Fibroblast of lung (primary cell): ENCODE data around the gene BCAN. TPM values are rescaled to one million over a fixed set of nuclear protein-coding genes. Genes with fewer than 3 reads are reported as not detected.
A peak's percentile ranks its signal among the peaks of the same experiment; 100 is the strongest.

Experiments used
- DNase-seq, 2 donors: peaks; one replicate each; pipeline versions ENCODE4 v3.0.0 to v3.0.0-alpha.2; 2010; ENCODE audit warnings: low read depth in 2 of 2
- H2AFZ ChIP-seq: 2 replicates; pipeline ENCODE4 v1.5.1; 2012; ENCODE audit warnings: low read length, control low read depth, inconsistent platforms
- H3K27ac ChIP-seq: 2 replicates; pipeline ENCODE4 v1.5.1; 2011; ENCODE audit warnings: low read length, control low read depth; ENCODE audit not compliant: insufficient read depth
- H3K27me3 ChIP-seq: 2 replicates; pipeline ENCODE4 v1.5.1; 2011; ENCODE audit warnings: mild to moderate bottlenecking, low read length; ENCODE audit not compliant: control insufficient read depth, insufficient read depth
- H3K36me3 ChIP-seq: 2 replicates; pipeline ENCODE4 v1.5.1; 2011; ENCODE audit warnings: low read length; ENCODE audit not compliant: control insufficient read depth, insufficient read depth
- H3K4me1 ChIP-seq: 2 replicates; pipeline ENCODE4 v1.5.1; 2011; ENCODE audit warnings: low read length; ENCODE audit not compliant: control insufficient read depth, insufficient read depth; ENCODE audit errors: extremely low read depth
- H3K4me2 ChIP-seq: 2 replicates; pipeline ENCODE4 v1.5.1; 2011; ENCODE audit warnings: low read length, control low read depth; ENCODE audit not compliant: insufficient read depth; ENCODE audit errors: extremely low read depth
- H3K4me3 ChIP-seq, 4 experiments: fragments of 200-600 bp in 1 of 4; sonication (generic) in 1 of 4; replicated peaks in 1 of 4; 2 replicates each; pipeline ENCODE4 v1.5.1; 2011 to 2016; ENCODE audit warnings: low read length in 4 of 4, low read depth in 3 of 4, mild to moderate bottlenecking in 3 of 4, control low read depth in 2 of 4, inconsistent platforms in 1 of 4, mixed read lengths in 1 of 4; ENCODE audit not compliant: insufficient read depth in 1 of 4; ENCODE audit errors: control extremely low read depth in 1 of 4
- H3K79me2 ChIP-seq: 2 replicates; pipeline ENCODE4 v1.5.1; 2012; ENCODE audit warnings: mild to moderate bottlenecking, low read length, inconsistent platforms; ENCODE audit not compliant: control insufficient read depth, insufficient read depth
- H3K9ac ChIP-seq: 2 replicates; pipeline ENCODE4 v1.5.1; 2011; ENCODE audit warnings: mild to moderate bottlenecking, low read length, control low read depth; ENCODE audit not compliant: insufficient read depth
- H3K9me3 ChIP-seq: 2 replicates; pipeline ENCODE4 v1.5.1; 2012; ENCODE audit warnings: low read depth, low read length; ENCODE audit not compliant: control insufficient read depth, insufficient read depth
- H4K20me1 ChIP-seq: 2 replicates; pipeline ENCODE4 v1.5.1; 2011; ENCODE audit warnings: low read length; ENCODE audit not compliant: control insufficient read depth, insufficient read depth; ENCODE audit errors: extremely low read depth
- CTCF ChIP-seq, 2 donors: IDR thresholded peaks in 1 of 2; conservative IDR thresholded peaks in 1 of 2; 1 replicate in 1 of 2; 2 replicates in 1 of 2; pipeline ENCODE4 v1.5.1; 2011 to 2012; ENCODE audit warnings: low read length in 2 of 2, control low read depth in 1 of 2, inconsistent platforms in 1 of 2, low read depth in 1 of 2, mild to moderate bottlenecking in 1 of 2
- EZH2 ChIP-seq: IDR thresholded peaks from 2 replicates; pipeline ENCODE4 v1.5.1; 2012; ENCODE audit warnings: low read length, control low read depth, mild to moderate bottlenecking; ENCODE audit errors: missing control alignments
- polyA plus RNA-seq, 2 donors: library from polyadenylated mRNA; depleted of rRNA in 1 of 2; stranded (reverse) in 1 of 2; unstranded in 1 of 2; fragments of >200 nt; gene quantifications; 2 replicates each; pipeline ENCODE4 v1.2.1, GENCODE V29; 2011 to 2012; ENCODE audit warnings: missing spikeins in 1 of 2
- total RNA-seq: library from RNA; depleted of rRNA; stranded (reverse); fragments of >200 nt; gene quantifications from 2 replicates; pipeline ENCODE4 v1.2.1, GENCODE V29; 2014

Gene BCAN
- total and polyA plus RNA-seq, 2 donors (not counting 1 experiment from before 2014, with no cell fraction given): 0.03 TPM; not detected in 1

DNA sequence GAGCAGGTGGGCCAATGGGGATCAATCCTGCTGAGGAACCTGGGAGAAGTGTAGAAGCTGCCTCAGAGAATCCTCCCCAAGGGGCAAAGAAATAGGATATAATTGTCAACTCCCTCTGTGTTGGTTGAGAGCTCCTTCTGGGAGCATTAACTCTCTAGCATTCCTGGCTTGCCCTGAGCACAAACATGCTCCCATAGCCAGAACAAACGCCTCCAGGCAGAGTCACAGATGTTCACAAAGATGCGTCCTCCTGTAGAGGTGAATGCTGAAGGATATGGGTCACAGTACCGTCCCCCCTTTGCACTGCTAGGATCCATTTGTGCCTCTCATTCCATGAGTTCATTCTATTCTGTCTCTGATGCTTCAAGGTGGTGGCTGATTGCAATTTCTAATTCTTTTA, 9.6 kb upstream of the BCAN start:
- H4K20me1 ChIP-seq: peaks cover 2% of the 10 kb centered on the region
- no peak for TF ChIP-seq EZH2
- TF ChIP-seq CTCF (conservative IDR thresholded peaks at IDR 0.05 in 1 of 2, IDR thresholded peaks at IDR 0.05 in 1 of 2; ENCODE audit: low read depth in 1 of 2, low read length in 2 of 2): no peak
- no peak overlapping the region for H2AFZ ChIP-seq
- no peaks in the 10 kb centered on the region for H3K9me3 ChIP-seq
- no peak overlapping the region for H3K27ac ChIP-seq
- H3K4me1 ChIP-seq: no peaks in the 10 kb centered on the region
- H3K79me2 ChIP-seq: no peaks in the 10 kb centered on the region
- no peaks in the 10 kb centered on the region for H3K36me3 ChIP-seq
- DNase-seq: no peak
- no peak overlapping the region for H3K4me3 ChIP-seq
- H3K27me3 ChIP-seq: peaks cover 28% of the 10 kb centered on the region
- H3K4me2 ChIP-seq: no peak overlapping the region
- no peak overlapping the region for H3K9ac ChIP-seq

GRCh38 chr1:156638189-156638985, 3.5 kb upstream of the BCAN start:
- H3K27ac ChIP-seq: no peak overlapping the region
- H3K9ac ChIP-seq: no peak overlapping the region
- no peak overlapping the region for H3K4me2 ChIP-seq
- no peaks in the 10 kb centered on the region for H4K20me1 ChIP-seq
- no peaks in the 10 kb centered on the region for H3K4me1 ChIP-seq
- H3K36me3 ChIP-seq: no peaks in the 10 kb centered on the region
- no peaks in the 10 kb centered on the region for H3K79me2 ChIP-seq
- TF ChIP-seq CTCF (conservative IDR thresholded peaks at IDR 0.05 in 1 of 2, IDR thresholded peaks at IDR 0.05 in 1 of 2; ENCODE audit: low read depth in 1 of 2, low read length in 2 of 2) (no peak), EZH2 (peak; percentile 47)
- H3K4me3 ChIP-seq: no peak overlapping the region
- H3K9me3 ChIP-seq: no peaks in the 10 kb centered on the region
- DNase-seq: no peak
- no peak overlapping the region for H2AFZ ChIP-seq
- H3K27me3 ChIP-seq: peaks cover 69% of the 10 kb centered on the region

DNA sequence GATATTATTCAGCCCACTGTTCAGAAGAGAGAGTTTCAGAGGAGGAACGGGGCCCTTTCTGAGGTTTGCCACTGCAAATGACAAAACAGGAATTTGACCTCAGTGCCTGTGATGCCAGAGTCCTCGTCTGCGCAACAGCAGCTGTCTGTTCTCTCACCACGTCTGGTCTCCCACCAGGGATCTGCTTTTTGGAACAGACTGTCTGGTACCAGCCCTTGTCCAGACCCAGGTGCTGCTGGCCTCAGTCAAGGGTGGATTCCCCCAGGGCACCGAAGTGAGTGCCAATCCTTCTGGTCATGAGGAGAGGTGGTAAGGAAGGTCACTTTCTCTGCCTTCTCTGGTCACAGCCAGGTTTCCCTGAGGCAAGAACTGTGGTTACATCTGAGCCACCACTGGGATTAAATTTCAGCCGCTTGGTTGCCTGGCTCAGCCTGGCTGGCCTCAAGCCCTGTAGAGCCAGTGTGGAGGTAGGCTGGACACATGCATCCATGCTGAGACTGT, 2.3 kb upstream of the BCAN start:
- Histone ChIP-seq H3K4me1 (no peaks in the 10 kb centered on the region), H3K79me2 (no peaks in the 10 kb centered on the region), H3K27ac (no peak overlapping the region), H3K36me3 (no peaks in the 10 kb centered on the region), H2AFZ (no peak overlapping the region), H3K9ac (no peak overlapping the region), H3K9me3 (no peaks in the 10 kb centered on the region), H3K4me3 (no peak overlapping the region), H4K20me1 (no peaks in the 10 kb centered on the region), H3K27me3 (peaks cover 75% of the 10 kb centered on the region), H3K4me2 (no peak overlapping the region)
- DNase-seq: no peak
- TF ChIP-seq CTCF (conservative IDR thresholded peaks at IDR 0.05 in 1 of 2, IDR thresholded peaks at IDR 0.05 in 1 of 2; ENCODE audit: low read depth in 1 of 2, low read length in 2 of 2) (no peak), EZH2 (peak; percentile 51)
